HepG2 (cell line): ENCODE measurements around the gene CHD2. TPM values are rescaled to one million over a fixed set of nuclear protein-coding genes. Genes with fewer than 3 reads are reported as not detected.

ENCODE experiments used
- ATAC-seq: fragments of 200-7000 bp; cut with Tn5 transposase; 3 replicates; pipeline ENCODE4 v1.9.1; 2020; ENCODE audit warnings: mild to moderate bottlenecking, moderate library complexity
- BruUV-seq: library from RNA; stranded (reverse); fragments of 400-500 nt; replicated peaks from 2 replicates; lab custom pipeline; 2021; lab: Mats Ljungman, UMichigan
- CTCF ChIA-PET: fragments of 300-600 bp; formaldehyde crosslinking; extraction: SDS; loops from one replicate; lab custom pipeline; 2021; ENCODE audit warnings: low total read pairs, inconsistent platforms, low intra/inter-chr PET ratio; lab: Yijun Ruan, JAX
- POLR2A ChIA-PET: fragments of 350-600 bp; sonication (Branson Sonifier 250); formaldehyde crosslinking; loops from one replicate; lab custom pipeline; 2020; ENCODE audit warnings: antibody characterized with exemption, inconsistent platforms; lab: Yijun Ruan, JAX
- DNase-seq: peaks from one replicate; pipeline ENCODE4 v3.0.0-alpha.2; 2015; ENCODE audit warnings: low spot score
- FAIRE-seq: peaks from 3 replicates; lab custom pipeline; 2011; peaks lifted over from hg19 to GRCh38; lab: Jason Lieb, UNC
- H2AFZ ChIP-seq: one replicate; pipeline ENCODE4 v1.6.1; 2011; ENCODE audit warnings: low read length, inconsistent platforms
- H3K27ac ChIP-seq: fragments of 300-600 bp; 3 replicates; pipeline ENCODE4 v1.8.0; 2011; ENCODE audit warnings: mixed run types, mild to moderate bottlenecking, mixed read lengths, low read length, inconsistent platforms; ENCODE audit not compliant: insufficient read depth; ENCODE audit errors: extremely low read length
- H3K27me3 ChIP-seq, 2 experiments: fragments of 200-600 bp in 1 of 2; 2 replicates in 1 of 2; 3 replicates in 1 of 2; pipeline versions ENCODE4 v1.6.0 to v1.8.0; 2011; ENCODE audit warnings: low read length in 2 of 2, mild to moderate bottlenecking in 2 of 2, moderate library complexity in 2 of 2, inconsistent platforms in 1 of 2; ENCODE audit not compliant: insufficient read depth in 2 of 2, control insufficient read depth in 1 of 2
- H3K36me3 ChIP-seq, 2 experiments: fragments of 200-600 bp in 1 of 2; replicated peaks in 1 of 2; 2 replicates in 1 of 2; 3 replicates in 1 of 2; pipeline versions ENCODE4 v1.5.1 to v1.8.0; 2011; ENCODE audit warnings: low read length in 2 of 2, inconsistent platforms in 1 of 2; ENCODE audit not compliant: insufficient read depth in 2 of 2, control insufficient read depth in 1 of 2
- H3K4me1 ChIP-seq: 2 replicates; pipeline ENCODE4 v1.5.1; 2012; ENCODE audit warnings: low read length, inconsistent platforms; ENCODE audit not compliant: insufficient read depth
- H3K4me2 ChIP-seq: 2 replicates; pipeline ENCODE4 v1.6.0; 2011; ENCODE audit warnings: low read depth, low read length, inconsistent platforms
- H3K4me3 ChIP-seq, 3 experiments: fragments of 200-600 bp in 1 of 3; sonication (generic), shearing (Covaris generic) in 1 of 3; replicated peaks in 1 of 3; 2 replicates each; pipeline ENCODE4 v1.5.1; 2011 to 2016; ENCODE audit warnings: low read length in 3 of 3, inconsistent platforms in 2 of 3, low read depth in 2 of 3, mild to moderate bottlenecking in 2 of 3, control low read depth in 1 of 3, mixed read lengths in 1 of 3; ENCODE audit not compliant: insufficient read depth in 1 of 3
- H3K79me2 ChIP-seq: one replicate; pipeline ENCODE4 v1.6.1; 2011; ENCODE audit warnings: low read length, inconsistent platforms; ENCODE audit not compliant: insufficient read depth
- H3K9ac ChIP-seq: 2 replicates; pipeline ENCODE4 v1.6.0; 2011; ENCODE audit warnings: mild to moderate bottlenecking, low read depth, low read length, inconsistent platforms; ENCODE audit not compliant: insufficient read depth
- H3K9me3 ChIP-seq: 2 replicates; pipeline ENCODE4 v1.5.1; 2012; ENCODE audit warnings: mild to moderate bottlenecking, low read length
- H4K20me1 ChIP-seq: 2 replicates; pipeline ENCODE4 v1.6.0; 2011; ENCODE audit warnings: inconsistent platforms, mild to moderate bottlenecking, low read length, moderate library complexity; ENCODE audit not compliant: insufficient read depth
- ARHGAP35 ChIP-seq: sonication (generic); formaldehyde crosslinking; IDR thresholded peaks from 2 replicates; pipeline ENCODE4 v1.9.0; 2022; ENCODE audit warnings: mild to moderate bottlenecking, inconsistent platforms, moderate library complexity, missing genetic modification reagents, borderline replicate concordance
- CBFB ChIP-seq: sonication (generic); formaldehyde crosslinking; IDR thresholded peaks from 2 replicates; pipeline ENCODE4 v1.4.0; 2020; ENCODE audit warnings: missing genetic modification reagents
- DZIP1 ChIP-seq: sonication (generic); formaldehyde crosslinking; IDR thresholded peaks from 2 replicates; pipeline ENCODE4 v1.5.0; 2020; ENCODE audit warnings: mild to moderate bottlenecking, missing genetic modification reagents
- ISX ChIP-seq: sonication (generic); formaldehyde crosslinking; conservative IDR thresholded peaks from 2 replicates; pipeline ENCODE4 v1.5.0; 2020; ENCODE audit warnings: missing genetic modification reagents
- NFE2L1 ChIP-seq: sonication (generic); formaldehyde crosslinking; IDR thresholded peaks from 2 replicates; pipeline ENCODE4 v1.4.0; 2020; ENCODE audit warnings: missing genetic modification reagents, mild to moderate bottlenecking, borderline replicate concordance
- NFIB ChIP-seq: sonication (generic); formaldehyde crosslinking; IDR thresholded peaks from 2 replicates; pipeline ENCODE4 v1.9.0; 2021; ENCODE audit warnings: missing genetic modification reagents, mild to moderate bottlenecking, borderline replicate concordance
- POLR2AphosphoS2 ChIP-seq: IDR thresholded peaks from 2 replicates; pipeline ENCODE4 v1.6.1; 2011; ENCODE audit warnings: low read depth, low read length, improper control_type of control experiment
- POLR2AphosphoS5 ChIP-seq: IDR thresholded peaks from 2 replicates; pipeline ENCODE4 v1.6.1; 2012; ENCODE audit warnings: low read depth, low read length
- ZBTB8A ChIP-seq: sonication (generic); formaldehyde crosslinking; IDR thresholded peaks from 2 replicates; pipeline ENCODE4 v1.4.0; 2020; ENCODE audit warnings: mild to moderate bottlenecking, low read depth, missing genetic modification reagents, borderline replicate concordance
- ZNF350 ChIP-seq: sonication (generic); formaldehyde crosslinking; IDR thresholded peaks from 2 replicates; pipeline ENCODE4 v1.4.0; 2020; ENCODE audit warnings: mild to moderate bottlenecking, low read depth, missing genetic modification reagents, borderline replicate concordance
- WGBS: methylation state at CpG from one replicate; pipeline ENCODE4 v1.1.6; 2017; ENCODE audit warnings: low lambda C conversion rate; 5-methylcytosine and 5-hydroxymethylcytosine counted together
- in situ Hi-C: cut with HindIII; loops from 2 replicates; pipeline ENCODE4 v1.10.0; 2017; ENCODE audit warnings: low pct_unique_long_range_greater_than_20kb; ENCODE audit not compliant: extremely low pct_ligation_motif_present
- intact Hi-C: fragments of 100-400 bp; cut with micrococcal nuclease; formaldehyde crosslinking; loops from one replicate; pipeline ENCODE4 v1.10.0; 2022; ENCODE audit not compliant: unreplicated experiment
- polyA plus RNA-seq, 8 experiments: library from polyadenylated mRNA; depleted of rRNA in 3 of 8; stranded (reverse) in 7 of 8; unstranded in 1 of 8; fragments of >200 nt; fragmentation: Illumina TruSeq in 4 of 8; extraction: Trizol in 4 of 8; gene quantifications; 2 replicates each; pipeline versions ENCODE4 v1.2.1 to v1.2.3, GENCODE V29; 2011 to 2016; ENCODE audit warnings: low read depth in 4 of 8, missing spikeins in 1 of 8, mixed read lengths in 1 of 8; ENCODE audit not compliant: insufficient read depth in 1 of 8
- total RNA-seq, 5 experiments: library from RNA; depleted of rRNA; stranded (reverse); fragments of >200 nt; fragmentation: Illumina TruSeq; extraction: Trizol; gene quantifications; 2 replicates each; pipeline ENCODE4 v1.2.3, GENCODE V29; 2016; ENCODE audit warnings: low read depth in 1 of 5

Gene CHD2
- total and polyA plus RNA-seq, 2 of the 13 experiments (the other 11 are each of a cell fraction or from before 2014, with no cell fraction given), result 54.0 to 54.1 TPM

GRCh38 chr15:93019090-93019489 is 119.0 kb downstream of the CHD2 start:
- Histone ChIP-seq H3K9me3 (no peaks in the 10 kb centered on the region), H3K9ac (no peak overlapping the region), H3K4me2 (no peak overlapping the region), H2AFZ (no peak overlapping the region), H3K27ac (no peak overlapping the region), H4K20me1 (peaks cover 18% of the 10 kb centered on the region), H3K27me3 (no peaks in the 10 kb centered on the region), H3K79me2 (peaks cover 6% of the 10 kb centered on the region), H3K4me3 (no peak overlapping the region), H3K4me1 (no peaks in the 10 kb centered on the region), H3K36me3 (peaks cover 41 to 93% of the 10 kb centered on the region in 2 experiments)
- FAIRE-seq (no peak), ATAC-seq (no peak), DNase-seq (no peak)
- BruUV-seq, result no TSS peak
- WGBS, result 98% methylated on average over 7 of the region's 7 CpGs
- TF ChIP-seq NFIB (CRISPR knock-in tag) (no peak), NFE2L1 (CRISPR knock-in tag) (no peak), CBFB (CRISPR knock-in tag) (no peak), ZNF350 (CRISPR knock-in tag) (no peak), DZIP1 (CRISPR knock-in tag) (no peak), POLR2AphosphoS5 (0 out of 2 replicates have a peak, but pooled peaks have one; percentile 28), ARHGAP35 (CRISPR knock-in tag) (no peak), ZBTB8A (CRISPR knock-in tag) (no peak), ISX (no peak), POLR2AphosphoS2 (0 out of 2 replicates have a peak, but pooled peaks have one; percentile 29)
- intact Hi-C loops (no loop called here), in situ Hi-C loops (loop anchor here (25.0 kb wide), 1 partner anchor 232 kb away; no protein-coding TSS in a partner anchor)
- ChIA-PET POLR2A (no interaction called here), CTCF (no interaction called here)
